Neutrophil (primary cell): ENCODE measurements around the gene MAPKAPK5.

ENCODE experiments used
- H3K27ac ChIP-seq: fragments of 200-600 bp; sonication (generic); 2 replicates; pipeline ENCODE4 v1.5.1; 2016; ENCODE audit warnings: mild to moderate bottlenecking, moderate library complexity
- H3K27me3 ChIP-seq: fragments of 200-600 bp; sonication (generic); 2 replicates; pipeline ENCODE4 v1.6.0; 2016; ENCODE audit warnings: mild to moderate bottlenecking
- H3K36me3 ChIP-seq: fragments of 200-600 bp; sonication (generic); 2 replicates; pipeline ENCODE4 v1.5.1; 2017
- H3K4me1 ChIP-seq, 2 experiments: fragments of 200-600 bp in 1 of 2; sonication (generic) in 1 of 2; 1 replicate in 1 of 2; 2 replicates in 1 of 2; pipeline versions ENCODE4 v1.5.1 to v1.6.1; 2013 to 2016; ENCODE audit warnings: low read depth in 1 of 2, low read length in 1 of 2, mild to moderate bottlenecking in 1 of 2, moderate library complexity in 1 of 2; ENCODE audit not compliant: control insufficient read depth in 1 of 2, insufficient read depth in 1 of 2
- H3K4me3 ChIP-seq, 2 experiments: fragments of 200-600 bp in 1 of 2; sonication (generic) in 1 of 2; 1 replicate in 1 of 2; 2 replicates in 1 of 2; pipeline ENCODE4 v1.5.1; 2013 to 2016; ENCODE audit warnings: low read depth in 1 of 2, low read length in 1 of 2, mild to moderate bottlenecking in 1 of 2, moderate library complexity in 1 of 2
- H3K9me3 ChIP-seq: fragments of 200-600 bp; sonication (generic); 2 replicates; pipeline ENCODE4 v1.5.1; 2016
- CTCF ChIP-seq: fragments of 200-600 bp; sonication (generic); IDR thresholded peaks from 2 replicates; pipeline ENCODE4 v1.5.1; 2016; ENCODE audit warnings: antibody characterized with exemption

Gene MAPKAPK5

GRCh38 chr12:111841750-111842555, at the start of gene MAPKAPK5:
MAPKAPK5 (plus strand) TSS chr12:111842228; CDS start chr12:111842734, 506 bp downstream.
- Histone ChIP-seq H3K36me3 (peaks cover 8% of the 10 kb centered on the region), H3K27me3 (no peaks in the 10 kb centered on the region), H3K4me1 (peaks cover 28 to 30% of the 10 kb centered on the region in 2 experiments), H3K27ac (peak within 1 kb of the TSS; percentile 92), H3K9me3 (no peaks in the 10 kb centered on the region), H3K4me3 (peak within 1 kb of the TSS; percentile 73 to 95)
- no peak for TF ChIP-seq CTCF

GRCh38 chr12:111792856-111793235, 49.2 kb upstream of the MAPKAPK5 start:
- Histone ChIP-seq H3K9me3 (no peaks in the 10 kb centered on the region), H3K36me3 (peaks cover 80% of the 10 kb centered on the region), H3K27me3 (no peaks in the 10 kb centered on the region), H3K4me1 (peaks cover 4% of the 10 kb centered on the region in 2 experiments), H3K27ac (no peak overlapping the region), H3K4me3 (no peak overlapping the region)
- no peak for TF ChIP-seq CTCF

- H3K27me3 ChIP-seq = no peaks in the 10 kb centered on the region
- TF ChIP-seq CTCF = no peak
- no peaks in the 10 kb centered on the region for H3K4me1 ChIP-seq
- no peak overlapping the region for H3K27ac ChIP-seq
- no peak overlapping the region for H3K4me3 ChIP-seq
- H3K36me3 ChIP-seq = peaks cover 88% of the 10 kb centered on the region
- no peaks in the 10 kb centered on the region for H3K9me3 ChIP-seq
These were observed 43.8 kb upstream of the MAPKAPK5 start for GRCh38 chr12:111798182-111798581.

DNA sequence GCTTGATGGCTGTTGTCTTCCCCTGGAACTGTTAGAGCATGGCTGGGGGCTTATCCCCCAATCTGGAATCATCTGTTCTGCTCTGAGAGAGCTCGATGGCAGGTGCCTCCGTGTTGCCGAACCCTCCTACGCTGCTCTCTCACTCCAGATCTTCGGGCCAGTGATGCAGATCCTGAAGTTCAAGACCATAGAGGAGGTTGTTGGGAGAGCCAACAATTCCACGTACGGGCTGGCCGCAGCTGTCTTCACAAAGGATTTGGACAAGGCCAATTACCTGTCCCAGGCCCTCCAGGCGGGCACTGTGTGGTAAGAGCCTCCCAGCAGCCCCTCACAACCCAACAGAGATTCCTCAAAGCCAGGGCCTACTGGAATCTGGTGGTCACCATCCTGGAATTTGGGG, 42.3 kb upstream of the MAPKAPK5 start:
- Histone ChIP-seq H3K27me3 (no peaks in the 10 kb centered on the region), H3K36me3 (peaks cover 87% of the 10 kb centered on the region), H3K9me3 (no peaks in the 10 kb centered on the region), H3K27ac (no peak overlapping the region), H3K4me1 (no peaks in the 10 kb centered on the region), H3K4me3 (no peak overlapping the region)
- TF ChIP-seq CTCF = no peak

GRCh38 chr12:111803038-111803626, 38.9 kb upstream of the MAPKAPK5 start:
- H3K4me1 ChIP-seq = no peaks in the 10 kb centered on the region
- no peaks in the 10 kb centered on the region for H3K27me3 ChIP-seq
- H3K9me3 ChIP-seq = no peaks in the 10 kb centered on the region
- no peak for TF ChIP-seq CTCF
- H3K36me3 ChIP-seq = peaks cover 87% of the 10 kb centered on the region
- no peak overlapping the region for H3K4me3 ChIP-seq
- no peak overlapping the region for H3K27ac ChIP-seq
